Measurements from ENCODE around the gene RD3L.

RD3L gene

GRCh38 chr14:103894723-103895059 lies 47.6 kb downstream of the RD3L start:
- Histone ChIP-seq H3K4me1 (ENCODE audit: control insufficient read depth, insufficient read depth, low read length, poor library complexity, severe bottlenecking) (no peaks in the 10 kb centered on the region), H3K27ac (ENCODE audit: low read depth, low read length, severe bottlenecking) (no peak overlapping the region), H3K9me3 (ENCODE audit: control insufficient read depth, low read length) (peaks cover 6% of the 10 kb centered on the region), H3K4me3 (ENCODE audit: extremely low read depth, insufficient read depth, low read length, poor library complexity, severe bottlenecking) (no peak overlapping the region), H3K36me3 (ENCODE audit: control insufficient read depth, insufficient read depth, low read length) (no peaks in the 10 kb centered on the region)
- 83 to 90% methylated on average over 6 of the region's 7 CpGs for WGBS, 2 experiments (ENCODE audit: insufficient coverage in 2 of 2)

- H3K4me1 ChIP-seq (ENCODE audit: control insufficient read depth, insufficient read depth, low read length, poor library complexity, severe bottlenecking) = no peaks in the 10 kb centered on the region
- WGBS, 2 experiments (ENCODE audit: insufficient coverage in 2 of 2) = 85 to 87% methylated on average over 23 to 24 of the region's 26 CpGs
- H3K27ac ChIP-seq (ENCODE audit: low read depth, low read length, severe bottlenecking) = no peak overlapping the region
- H3K36me3 ChIP-seq (ENCODE audit: control insufficient read depth, insufficient read depth, low read length) = no peaks in the 10 kb centered on the region
- peaks cover 6% of the 10 kb centered on the region for H3K9me3 ChIP-seq (ENCODE audit: control insufficient read depth, low read length)
- H3K4me3 ChIP-seq (ENCODE audit: extremely low read depth, insufficient read depth, low read length, poor library complexity, severe bottlenecking) = no peak overlapping the region
Observed at GRCh38 chr14:103894034-103894722, 48.2 kb downstream of the RD3L start.

GRCh38 chr14:103892247-103892646 lies 50.1 kb downstream of the RD3L start:
- 87 to 92% methylated on average over 3 to 7 of the region's 8 CpGs for WGBS, 2 experiments (ENCODE audit: insufficient coverage in 2 of 2)
- Histone ChIP-seq H3K9me3 (ENCODE audit: control insufficient read depth, low read length) (peaks cover 6% of the 10 kb centered on the region), H3K36me3 (ENCODE audit: control insufficient read depth, insufficient read depth, low read length) (no peaks in the 10 kb centered on the region), H3K4me1 (ENCODE audit: control insufficient read depth, insufficient read depth, low read length, poor library complexity, severe bottlenecking) (no peaks in the 10 kb centered on the region), H3K4me3 (ENCODE audit: extremely low read depth, insufficient read depth, low read length, poor library complexity, severe bottlenecking) (no peak overlapping the region), H3K27ac (ENCODE audit: low read depth, low read length, severe bottlenecking) (no peak overlapping the region)

DNA sequence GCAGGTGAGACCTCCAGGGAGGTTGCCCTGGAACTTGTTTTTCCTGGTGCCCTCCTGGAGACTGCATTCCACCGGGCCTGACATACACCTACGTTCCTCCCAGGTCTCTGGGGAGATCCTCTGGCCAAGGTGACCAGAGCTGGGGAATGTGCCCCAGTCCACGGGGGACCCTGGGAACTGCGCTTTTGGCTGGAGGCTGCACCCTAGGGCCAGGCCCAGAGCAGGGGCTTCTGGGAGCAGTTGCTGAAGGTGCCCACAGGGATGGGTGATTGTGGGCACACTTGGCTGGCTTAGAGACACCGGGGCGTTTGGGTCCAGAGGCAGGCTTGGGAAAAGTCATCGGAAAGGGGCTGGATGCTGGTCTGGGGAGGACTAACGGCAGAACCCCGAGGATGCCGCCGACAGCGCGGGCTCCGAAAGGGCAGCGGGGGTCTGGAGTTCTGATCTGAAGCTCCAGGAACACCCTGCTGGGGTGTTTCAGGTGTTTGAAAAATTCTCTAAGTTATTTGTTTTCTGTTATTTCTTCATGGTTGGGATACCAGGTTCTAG lies 50.6 kb downstream of the RD3L start:
- Histone ChIP-seq H3K4me1 (ENCODE audit: control insufficient read depth, insufficient read depth, low read length, poor library complexity, severe bottlenecking) (no peaks in the 10 kb centered on the region), H3K4me3 (ENCODE audit: extremely low read depth, insufficient read depth, low read length, poor library complexity, severe bottlenecking) (no peak overlapping the region), H3K36me3 (ENCODE audit: control insufficient read depth, insufficient read depth, low read length) (no peaks in the 10 kb centered on the region), H3K9me3 (ENCODE audit: control insufficient read depth, low read length) (peaks cover 6% of the 10 kb centered on the region), H3K27ac (ENCODE audit: low read depth, low read length, severe bottlenecking) (no peak overlapping the region)
- 90 to 92% methylated on average over 15 of the region's 15 CpGs for WGBS, 2 experiments (ENCODE audit: insufficient coverage in 2 of 2)

GRCh38 chr14:103890821-103891666 lies 51.3 kb downstream of the RD3L start:
- 91% methylated on average over 18 of the region's 18 CpGs for WGBS, 2 experiments (ENCODE audit: insufficient coverage in 2 of 2)
- Histone ChIP-seq H3K4me3 (ENCODE audit: extremely low read depth, insufficient read depth, low read length, poor library complexity, severe bottlenecking) (no peak overlapping the region), H3K9me3 (ENCODE audit: control insufficient read depth, low read length) (peaks cover under 1% of the 10 kb centered on the region), H3K4me1 (ENCODE audit: control insufficient read depth, insufficient read depth, low read length, poor library complexity, severe bottlenecking) (no peaks in the 10 kb centered on the region), H3K36me3 (ENCODE audit: control insufficient read depth, insufficient read depth, low read length) (no peaks in the 10 kb centered on the region), H3K27ac (ENCODE audit: low read depth, low read length, severe bottlenecking) (no peak overlapping the region)
